Activated CD4-positive, CD25-positive, alpha-beta regulatory T cell (primary cell): ENCODE data around the gene SCRT2.

ENCODE experiments used
- DNase-seq, 4 experiments: peaks; one replicate each; lab custom pipeline; 2025; lab: John Stamatoyannopoulos, UW

Gene SCRT2

GRCh38 chr20:634148-634925 lies 41.3 kb downstream of the SCRT2 start:
- DNase-seq, result no peak

GRCh38 chr20:631101-631500 lies 44.5 kb downstream of the SCRT2 start:
- no peak for DNase-seq

- no peak for DNase-seq
Observed at GRCh38 chr20:626579-626978, 49.0 kb downstream of the SCRT2 start.

GRCh38 chr20:625360-625932 lies 50.2 kb downstream of the SCRT2 start:
- DNase-seq, result no peak

- DNase-seq, result no peak
Observed at GRCh38 chr20:623704-624103, 51.9 kb downstream of the SCRT2 start.

GRCh38 chr20:623021-623420 lies 52.6 kb downstream of the SCRT2 start:
- DNase-seq, result no peak

- DNase-seq, result no peak
Observed at GRCh38 chr20:622161-622560, 53.4 kb downstream of the SCRT2 start.

- DNase-seq, result no peak
Observed at GRCh38 chr20:621125-621756, 54.4 kb downstream of the SCRT2 start.

GRCh38 chr20:620246-620645 lies 55.4 kb downstream of the SCRT2 start:
- DNase-seq, result no peak

- no peak for DNase-seq
Observed at GRCh38 chr20:618980-619379, 56.6 kb downstream of the SCRT2 start.

- no peak for DNase-seq
Observed at GRCh38 chr20:617934-618690, 57.5 kb downstream of the SCRT2 start.

- no peak for DNase-seq
Observed at GRCh38 chr20:615514-615913, 60.1 kb downstream of the SCRT2 start.

GRCh38 chr20:611843-612185 lies 63.8 kb downstream of the SCRT2 start:
- no peak for DNase-seq
